ENCODE measurements around the gene CHIT1. TPM values are rescaled to one million over a fixed set of nuclear protein-coding genes. Genes with fewer than 3 reads are reported as not detected.

CHIT1 gene
- total RNA-seq, 1 experiment from 2014 or later = not detected

- intact Hi-C loops (cut with micrococcal nuclease; ENCODE audit: unreplicated experiment) = no loop called here
- Mint-ChIP-seq H3K36me3 (ENCODE audit: insufficient read depth, unreplicated experiment) (no peaks in the 10 kb centered on the region), H3K4me3 (ENCODE audit: low read depth, unreplicated experiment) (no peak overlapping the region), H3K9me3 (ENCODE audit: low read depth, unreplicated experiment) (no peaks in the 10 kb centered on the region), H3K27me3 (ENCODE audit: unreplicated experiment) (peaks cover 100% of the 10 kb centered on the region), H3K27ac (ENCODE audit: unreplicated experiment) (no peak overlapping the region), H3K4me1 (ENCODE audit: low read depth, unreplicated experiment) (no peaks in the 10 kb centered on the region)
- peak; percentile 64 for DNase-seq
- CTCF ChIA-PET = interaction anchor here (0.7 to 4.9 kb wide), 12 partner anchors 10 to 191 kb away, joined by 3 to 88 read pairs (median 4); partner anchors contain the start of genes ADORA1 and PPFIA4
- BruUV-seq (replicated peaks) = no TSS peak
- TF ChIP-seq CTCF (IDR thresholded peaks at IDR 0.05; ENCODE audit: unreplicated experiment) = no peak
Observed at GRCh38 chr1:203217139-203217655, 12.3 kb downstream of the CHIT1 start.

- peak; percentile 67 for TF ChIP-seq CTCF (IDR thresholded peaks at IDR 0.05; ENCODE audit: unreplicated experiment)
- BruUV-seq (replicated peaks) = no TSS peak
- DNase-seq = peak; percentile 73
- CTCF ChIA-PET = interaction anchor here (0.6 to 4.9 kb wide), 24 partner anchors 9 to 1532 kb away, joined by 3 to 88 read pairs (median 4); partner anchors contain the start of genes ADORA1 and PPFIA4
- H3K4me3 Mint-ChIP-seq (ENCODE audit: low read depth, unreplicated experiment) = no peak overlapping the region
- H3K27ac Mint-ChIP-seq (ENCODE audit: unreplicated experiment) = no peak overlapping the region
- no peaks in the 10 kb centered on the region for H3K9me3 Mint-ChIP-seq (ENCODE audit: low read depth, unreplicated experiment)
- intact Hi-C loops (cut with micrococcal nuclease; ENCODE audit: unreplicated experiment) = loop anchor here (1.0 kb wide), 2 partner anchors 98 to 177 kb away; no protein-coding TSS in a partner anchor
- peaks cover 100% of the 10 kb centered on the region for H3K27me3 Mint-ChIP-seq (ENCODE audit: unreplicated experiment)
- no peaks in the 10 kb centered on the region for H3K4me1 Mint-ChIP-seq (ENCODE audit: low read depth, unreplicated experiment)
- H3K36me3 Mint-ChIP-seq (ENCODE audit: insufficient read depth, unreplicated experiment) = no peaks in the 10 kb centered on the region
Observed at GRCh38 chr1:203216274-203217138, 13.0 kb downstream of the CHIT1 start.

GRCh38 chr1:203215573-203215972, 13.9 kb downstream of the CHIT1 start:
- Mint-ChIP-seq H3K4me3 (ENCODE audit: low read depth, unreplicated experiment) (no peak overlapping the region), H3K36me3 (ENCODE audit: insufficient read depth, unreplicated experiment) (no peaks in the 10 kb centered on the region), H3K27ac (ENCODE audit: unreplicated experiment) (no peak overlapping the region), H3K9me3 (ENCODE audit: low read depth, unreplicated experiment) (no peaks in the 10 kb centered on the region), H3K27me3 (ENCODE audit: unreplicated experiment) (peaks cover 98% of the 10 kb centered on the region), H3K4me1 (ENCODE audit: low read depth, unreplicated experiment) (no peaks in the 10 kb centered on the region)
- CTCF ChIA-PET = interaction anchor here (0.6 to 4.9 kb wide), 18 partner anchors 8 to 1183 kb away, joined by 3 to 88 read pairs (median 4); partner anchors contain the start of gene ADORA1
- intact Hi-C loops (cut with micrococcal nuclease; ENCODE audit: unreplicated experiment) = no loop called here
- no peak for TF ChIP-seq CTCF (IDR thresholded peaks at IDR 0.05; ENCODE audit: unreplicated experiment)
- BruUV-seq (replicated peaks) = no TSS peak
- no peak for DNase-seq

- peaks cover 98% of the 10 kb centered on the region for H3K27me3 Mint-ChIP-seq (ENCODE audit: unreplicated experiment)
- BruUV-seq (replicated peaks) = no TSS peak
- H3K9me3 Mint-ChIP-seq (ENCODE audit: low read depth, unreplicated experiment) = no peaks in the 10 kb centered on the region
- no peak for TF ChIP-seq CTCF (IDR thresholded peaks at IDR 0.05; ENCODE audit: unreplicated experiment)
- H3K4me3 Mint-ChIP-seq (ENCODE audit: low read depth, unreplicated experiment) = no peak overlapping the region
- H3K27ac Mint-ChIP-seq (ENCODE audit: unreplicated experiment) = no peak overlapping the region
- H3K36me3 Mint-ChIP-seq (ENCODE audit: insufficient read depth, unreplicated experiment) = no peaks in the 10 kb centered on the region
- no peaks in the 10 kb centered on the region for H3K4me1 Mint-ChIP-seq (ENCODE audit: low read depth, unreplicated experiment)
- CTCF ChIA-PET = interaction anchor here (0.6 to 4.9 kb wide), 6 partner anchors 42 to 457 kb away, joined by 3 to 88 read pairs (median 18); no protein-coding TSS in a partner anchor
- DNase-seq = no peak
- intact Hi-C loops (cut with micrococcal nuclease; ENCODE audit: unreplicated experiment) = no loop called here
Observed at GRCh38 chr1:203214871-203215270, 14.6 kb downstream of the CHIT1 start.
